GM12873 (cell line): ENCODE results near the gene CTIF.

Source experiments
- TF ChIP-seq, protein P1 (sequence below): IDR thresholded peaks from 2 replicates; pipeline ENCODE4 v1.5.1; 2012; ENCODE audit warnings: low read depth, mild to moderate bottlenecking, moderate library complexity, low read length, control low read depth; ENCODE audit not compliant: insufficient read depth; ENCODE audit errors: missing control alignments

The CTIF gene

DNA sequence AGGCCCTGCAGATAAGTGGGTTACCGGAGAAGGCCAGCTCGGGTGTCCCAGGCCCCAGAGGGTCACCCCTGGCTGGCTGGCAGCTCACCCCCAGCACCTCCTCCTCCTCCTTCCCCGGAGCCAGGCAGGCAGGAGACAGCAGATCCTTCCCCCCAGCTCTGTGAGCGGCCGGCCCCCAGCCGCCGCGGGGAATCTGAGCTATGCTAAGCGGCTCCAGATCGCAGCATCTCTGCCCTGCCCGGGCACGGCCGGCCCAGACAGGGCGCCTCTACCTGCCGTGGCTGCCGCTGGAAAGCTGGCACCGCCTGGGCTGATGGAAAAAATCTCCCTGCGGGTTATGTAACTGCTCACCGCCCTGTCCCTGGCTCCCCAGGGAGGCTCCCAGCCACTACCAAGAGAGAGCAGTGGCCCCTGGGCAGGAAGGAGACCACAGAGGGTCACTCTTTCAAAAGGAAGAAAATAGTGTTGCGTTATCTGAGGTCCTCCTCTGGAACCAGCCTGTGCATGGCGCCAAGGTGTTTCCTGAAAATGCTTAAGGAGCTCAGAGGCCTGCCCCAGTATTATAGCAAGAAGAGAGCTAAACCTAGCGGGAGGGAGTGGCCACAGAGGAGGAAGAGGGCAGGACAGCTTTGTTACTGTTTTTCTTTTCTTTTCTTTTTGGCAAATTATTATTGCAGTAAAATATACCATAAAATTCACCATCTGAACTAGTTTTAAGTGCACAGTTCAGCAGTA lies 233.0 kb downstream of the CTIF start:
- TF ChIP-seq, protein P1, sequence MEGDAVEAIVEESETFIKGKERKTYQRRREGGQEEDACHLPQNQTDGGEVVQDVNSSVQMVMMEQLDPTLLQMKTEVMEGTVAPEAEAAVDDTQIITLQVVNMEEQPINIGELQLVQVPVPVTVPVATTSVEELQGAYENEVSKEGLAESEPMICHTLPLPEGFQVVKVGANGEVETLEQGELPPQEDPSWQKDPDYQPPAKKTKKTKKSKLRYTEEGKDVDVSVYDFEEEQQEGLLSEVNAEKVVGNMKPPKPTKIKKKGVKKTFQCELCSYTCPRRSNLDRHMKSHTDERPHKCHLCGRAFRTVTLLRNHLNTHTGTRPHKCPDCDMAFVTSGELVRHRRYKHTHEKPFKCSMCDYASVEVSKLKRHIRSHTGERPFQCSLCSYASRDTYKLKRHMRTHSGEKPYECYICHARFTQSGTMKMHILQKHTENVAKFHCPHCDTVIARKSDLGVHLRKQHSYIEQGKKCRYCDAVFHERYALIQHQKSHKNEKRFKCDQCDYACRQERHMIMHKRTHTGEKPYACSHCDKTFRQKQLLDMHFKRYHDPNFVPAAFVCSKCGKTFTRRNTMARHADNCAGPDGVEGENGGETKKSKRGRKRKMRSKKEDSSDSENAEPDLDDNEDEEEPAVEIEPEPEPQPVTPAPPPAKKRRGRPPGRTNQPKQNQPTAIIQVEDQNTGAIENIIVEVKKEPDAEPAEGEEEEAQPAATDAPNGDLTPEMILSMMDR, result no peak

DNA sequence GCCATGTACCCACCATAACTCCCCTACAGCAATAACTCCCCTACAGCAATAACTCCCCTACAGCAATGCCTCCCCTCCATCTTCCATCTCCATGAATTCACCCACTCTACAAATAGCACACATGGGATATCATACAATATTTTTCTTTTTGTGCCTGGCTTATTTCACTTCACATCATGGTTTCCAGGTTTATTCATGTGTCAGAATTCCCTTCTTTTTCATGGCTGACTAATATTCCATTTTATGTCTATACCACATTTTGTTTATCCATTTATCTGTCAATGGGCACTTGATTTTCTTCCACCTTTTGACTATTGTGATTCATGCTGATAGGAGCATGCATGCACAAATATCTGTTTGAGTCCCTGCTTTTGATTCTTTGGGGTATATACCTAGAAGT lies 233.6 kb downstream of the CTIF start:
- TF ChIP-seq, protein P1, result no peak

DNA sequence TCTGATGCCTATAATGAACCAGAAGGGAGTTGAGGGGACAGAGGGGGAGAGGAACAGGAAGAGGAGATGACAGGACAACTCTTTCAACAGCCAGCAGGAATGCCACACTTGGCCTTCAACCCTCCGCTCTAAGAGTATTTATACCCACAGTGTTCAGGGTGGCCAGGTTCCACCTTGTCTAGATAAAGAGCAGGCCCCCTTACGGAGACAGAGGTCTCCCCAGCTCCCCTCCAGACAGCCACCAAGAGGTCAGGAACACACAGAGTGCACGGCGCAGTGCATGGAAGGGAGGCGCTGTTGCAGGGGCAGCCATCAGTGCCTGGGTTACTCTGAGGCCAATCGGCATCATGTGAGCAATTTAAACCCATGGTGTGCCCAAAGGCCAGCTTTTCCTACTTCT lies 235.0 kb downstream of the CTIF start:
- TF ChIP-seq, protein P1, result no peak

DNA sequence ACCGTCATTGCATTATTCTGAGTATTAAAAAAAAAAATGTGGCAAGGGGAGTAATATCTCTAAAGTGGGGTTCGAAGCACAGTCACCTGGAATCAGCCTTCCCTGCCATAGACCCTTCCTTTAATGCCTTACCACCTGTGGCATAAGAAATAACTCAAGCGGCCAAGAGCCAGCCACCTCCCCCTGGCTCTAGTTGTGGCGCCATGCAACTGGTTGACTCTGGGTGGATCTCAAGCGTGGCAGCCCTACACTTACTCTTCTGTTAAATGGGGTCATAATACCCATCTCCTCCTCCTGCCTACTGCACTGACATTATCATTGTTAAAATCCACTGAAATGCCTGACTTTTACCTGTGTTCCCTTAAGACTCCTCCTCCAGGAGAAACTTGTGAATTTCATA lies 236.1 kb downstream of the CTIF start:
- TF ChIP-seq, protein P1, result no peak

DNA sequence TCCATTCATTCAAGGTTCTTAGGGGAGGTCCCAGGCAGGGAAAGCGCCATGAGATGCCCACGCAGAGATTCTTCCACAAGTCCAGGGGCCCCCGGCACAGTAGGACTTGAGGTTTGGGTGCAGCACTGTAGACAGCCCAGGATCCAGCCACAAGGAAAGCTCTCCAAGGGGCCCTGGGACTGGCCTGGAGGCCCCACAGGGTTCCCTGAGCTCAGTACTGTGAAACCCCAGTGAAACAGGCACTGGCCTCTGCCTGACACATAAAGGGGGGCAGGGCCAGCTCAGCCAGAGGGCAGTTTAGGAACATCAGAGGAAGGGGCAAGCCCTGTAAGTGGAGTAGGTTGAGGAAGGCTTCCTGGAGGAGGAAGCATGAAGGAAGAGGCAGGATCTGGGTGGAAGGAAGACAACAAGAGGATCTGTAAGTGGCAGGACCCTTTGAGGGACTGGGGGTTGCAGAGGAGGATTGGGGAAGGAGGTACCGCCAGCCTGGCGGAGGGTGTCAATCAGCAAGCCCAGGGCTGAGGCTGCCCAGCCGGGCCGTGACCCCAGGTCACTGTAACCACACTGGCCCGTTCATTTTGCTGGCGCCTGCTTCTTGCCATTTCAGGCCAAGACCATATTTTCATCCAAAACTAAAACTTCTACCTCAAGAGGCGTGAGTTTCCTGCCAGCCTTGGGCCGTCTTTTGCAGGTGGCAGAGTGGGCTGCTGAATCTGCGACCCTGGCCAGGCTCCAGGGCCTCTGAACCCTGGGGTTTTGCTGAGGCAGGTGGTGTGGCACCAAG lies 236.7 kb downstream of the CTIF start:
- TF ChIP-seq, protein P1, result no peak

DNA sequence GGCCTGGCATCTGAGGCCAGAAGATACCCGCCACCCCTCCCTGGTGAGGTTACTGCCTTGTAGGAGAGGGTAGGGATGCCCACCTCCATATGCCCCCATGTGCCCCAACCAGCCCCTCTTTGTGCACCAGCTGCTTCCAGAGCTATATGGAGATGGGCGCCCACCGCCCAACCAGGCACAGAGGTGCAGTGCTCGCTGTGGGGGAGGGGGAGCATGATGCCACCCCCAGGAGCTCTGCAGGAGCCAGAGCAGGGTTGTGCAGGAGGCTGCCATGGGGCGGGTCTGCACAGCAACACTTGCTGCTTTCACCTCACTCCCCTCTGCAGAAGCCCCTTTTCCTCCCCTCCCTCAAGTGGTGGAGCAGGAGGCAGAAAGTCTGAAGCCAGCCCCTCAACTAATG lies 237.3 kb downstream of the CTIF start:
- TF ChIP-seq, protein P1, result no peak

DNA sequence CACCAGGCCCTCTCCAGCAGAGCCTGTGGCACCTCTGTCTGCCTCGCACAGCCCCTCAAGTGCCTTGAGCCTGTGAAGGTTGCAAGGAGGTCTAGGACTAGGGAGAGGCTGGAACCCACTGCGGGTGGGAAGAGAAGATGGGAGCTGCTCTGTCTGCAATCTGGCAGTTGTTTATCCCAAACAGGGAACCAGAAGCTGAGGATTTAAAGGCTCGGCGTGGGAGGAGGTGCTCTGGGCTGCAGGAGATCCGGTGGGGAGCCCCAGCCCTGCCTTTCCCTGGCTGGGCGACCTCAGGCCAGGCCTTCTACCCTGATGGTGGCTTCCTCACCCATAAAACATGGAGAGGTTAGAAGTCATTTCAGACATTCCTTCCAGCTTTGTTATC lies 237.8 kb downstream of the CTIF start:
- TF ChIP-seq, protein P1, result no peak
